Measurements from ENCODE around the gene ADAMTSL5.

ADAMTSL5 gene

DNA sequence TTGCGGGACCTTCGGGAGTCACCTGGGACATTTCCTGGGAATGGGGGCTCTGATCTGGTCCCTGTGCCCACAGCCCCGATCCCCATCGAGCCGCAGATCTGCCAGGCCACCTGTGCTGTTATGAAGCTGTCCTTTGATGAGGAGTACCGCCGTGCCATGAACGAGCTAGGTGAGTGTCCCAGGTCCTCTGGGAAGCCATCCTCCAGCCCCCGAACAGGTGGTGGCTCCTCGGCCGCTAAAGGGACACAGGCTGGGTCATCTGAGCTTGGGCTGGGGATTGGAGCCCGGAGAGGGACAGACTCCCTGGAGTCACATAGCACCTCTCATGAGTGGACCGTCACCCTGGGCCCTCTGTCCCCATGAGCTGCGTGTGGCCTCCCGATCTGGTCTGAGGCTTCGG is 54.9 kb downstream of the ADAMTSL5 start:
- H3K4me1 ChIP-seq (ENCODE audit: control insufficient read depth, low read depth, low read length) = no peaks in the 10 kb centered on the region
- H3K4ac ChIP-seq (ENCODE audit: low read depth, low read length) = no peak overlapping the region
- DNase-seq = no peak
- no peak overlapping the region for H3K23ac ChIP-seq (ENCODE audit: low read length)
- H3K4me2 ChIP-seq (ENCODE audit: low read length) = no peak overlapping the region
- no peaks in the 10 kb centered on the region for H3K79me2 ChIP-seq (ENCODE audit: control insufficient read depth, insufficient read depth, low read length)
- H3K36me3 ChIP-seq (ENCODE audit: control insufficient read depth, insufficient read depth, low read length) = no peaks in the 10 kb centered on the region
- H3K56ac ChIP-seq (ENCODE audit: low read length) = no peak overlapping the region
- H3K9ac ChIP-seq (ENCODE audit: low read length) = no peak overlapping the region
- H3K79me1 ChIP-seq (ENCODE audit: low read length) = no peaks in the 10 kb centered on the region
- H4K8ac ChIP-seq (ENCODE audit: low read depth, low read length) = no peak overlapping the region
- no peak overlapping the region for H2BK120ac ChIP-seq (ENCODE audit: low read depth, low read length)
- no peak overlapping the region for H3K27ac ChIP-seq (ENCODE audit: low read depth, low read length)
- H3K27me3 ChIP-seq (ENCODE audit: insufficient read depth, low read length, poor library complexity) = no peaks in the 10 kb centered on the region
- H4K5ac ChIP-seq (ENCODE audit: low read length) = no peak overlapping the region
- H2BK15ac ChIP-seq (replicated peaks; ENCODE audit: low read depth) = no peak overlapping the region
- no peak overlapping the region for H3K18ac ChIP-seq (ENCODE audit: low read length)
- no peak overlapping the region for H3K4me3 ChIP-seq (ENCODE audit: low read length)
- H2AK5ac ChIP-seq (ENCODE audit: low read length) = no peak overlapping the region
- H2BK5ac ChIP-seq (ENCODE audit: low read length) = no peak overlapping the region
- WGBS (ENCODE audit: extremely low coverage, insufficient coverage, low lambda C conversion rate) = no CpG with 5 or more reads among the region's 16 CpGs

GRCh38 chr19:1457031-1457739 is 55.6 kb downstream of the ADAMTSL5 start:
- Histone ChIP-seq H3K9ac (ENCODE audit: low read length) (no peak overlapping the region), H3K4me3 (ENCODE audit: low read length) (no peak overlapping the region), H3K79me2 (ENCODE audit: control insufficient read depth, insufficient read depth, low read length) (no peaks in the 10 kb centered on the region), H3K4me2 (ENCODE audit: low read length) (no peak overlapping the region), H3K27me3 (ENCODE audit: insufficient read depth, low read length, poor library complexity) (no peaks in the 10 kb centered on the region), H3K18ac (ENCODE audit: low read length) (no peak overlapping the region), H3K4ac (ENCODE audit: low read depth, low read length) (no peak overlapping the region), H3K4me1 (ENCODE audit: control insufficient read depth, low read depth, low read length) (no peaks in the 10 kb centered on the region), H4K5ac (ENCODE audit: low read length) (no peak overlapping the region), H3K27ac (ENCODE audit: low read depth, low read length) (no peak overlapping the region), H2BK15ac (replicated peaks; ENCODE audit: low read depth) (no peak overlapping the region), H4K8ac (ENCODE audit: low read depth, low read length) (no peak overlapping the region), H3K56ac (ENCODE audit: low read length) (no peak overlapping the region), H3K79me1 (ENCODE audit: low read length) (no peaks in the 10 kb centered on the region), H3K36me3 (ENCODE audit: control insufficient read depth, insufficient read depth, low read length) (no peaks in the 10 kb centered on the region), H2BK5ac (ENCODE audit: low read length) (no peak overlapping the region), H3K23ac (ENCODE audit: low read length) (no peak overlapping the region), H2AK5ac (ENCODE audit: low read length) (no peak overlapping the region), H2BK120ac (ENCODE audit: low read depth, low read length) (no peak overlapping the region)
- no CpG with 5 or more reads among the region's 48 CpGs for WGBS (ENCODE audit: extremely low coverage, insufficient coverage, low lambda C conversion rate)
- DNase-seq = peak; percentile 78

DNA sequence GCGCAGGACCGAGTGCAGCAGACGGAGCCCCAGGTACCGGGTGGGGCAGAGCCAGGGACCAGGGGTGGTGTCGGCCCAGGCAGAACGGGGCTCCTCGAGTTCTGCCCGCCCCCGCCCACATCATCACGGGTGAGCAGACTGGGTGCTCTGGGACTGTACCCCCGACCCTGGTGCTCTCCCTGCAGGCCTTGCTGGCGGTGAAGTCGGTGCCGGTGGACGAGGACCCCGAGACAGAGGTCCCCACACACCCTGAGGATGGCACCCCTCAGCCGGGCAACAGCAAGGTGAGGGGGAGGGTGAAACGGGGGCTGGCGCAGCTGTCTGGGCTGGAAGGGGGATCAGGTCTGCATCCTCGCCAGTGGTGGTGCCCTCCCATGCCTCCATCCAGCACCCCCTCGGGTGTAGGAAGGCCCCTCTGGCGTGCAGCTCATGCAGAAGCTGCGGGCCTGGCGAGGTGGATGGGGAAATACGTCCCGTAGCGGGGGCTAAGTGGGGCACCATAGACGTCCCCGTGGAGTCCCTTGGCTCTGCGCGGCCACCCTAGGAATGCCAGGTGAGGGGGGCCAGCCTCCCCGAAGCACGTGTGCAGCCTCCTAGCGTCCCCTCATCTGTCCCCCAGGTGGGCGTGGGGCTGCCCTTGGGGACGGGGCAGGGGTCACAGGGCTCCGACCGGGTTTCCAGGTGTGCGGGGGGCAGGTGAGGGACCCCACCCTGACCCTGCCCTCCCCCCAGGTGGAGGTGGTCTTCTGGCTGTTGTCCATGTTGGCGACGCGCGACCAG is 56.5 kb downstream of the ADAMTSL5 start:
- H3K36me3 ChIP-seq (ENCODE audit: control insufficient read depth, insufficient read depth, low read length) = no peaks in the 10 kb centered on the region
- no peak overlapping the region for H3K18ac ChIP-seq (ENCODE audit: low read length)
- H4K8ac ChIP-seq (ENCODE audit: low read depth, low read length) = no peak overlapping the region
- H2BK5ac ChIP-seq (ENCODE audit: low read length) = no peak overlapping the region
- H3K27ac ChIP-seq (ENCODE audit: low read depth, low read length) = no peak overlapping the region
- no peak overlapping the region for H3K23ac ChIP-seq (ENCODE audit: low read length)
- no peak overlapping the region for H2BK120ac ChIP-seq (ENCODE audit: low read depth, low read length)
- H3K9ac ChIP-seq (ENCODE audit: low read length) = no peak overlapping the region
- H3K79me2 ChIP-seq (ENCODE audit: control insufficient read depth, insufficient read depth, low read length) = no peaks in the 10 kb centered on the region
- H3K79me1 ChIP-seq (ENCODE audit: low read length) = no peaks in the 10 kb centered on the region
- no peak overlapping the region for H3K4me2 ChIP-seq (ENCODE audit: low read length)
- H2AK5ac ChIP-seq (ENCODE audit: low read length) = no peak overlapping the region
- no peaks in the 10 kb centered on the region for H3K27me3 ChIP-seq (ENCODE audit: insufficient read depth, low read length, poor library complexity)
- WGBS (ENCODE audit: extremely low coverage, insufficient coverage, low lambda C conversion rate) = no CpG with 5 or more reads among the region's 43 CpGs
- H3K4me1 ChIP-seq (ENCODE audit: control insufficient read depth, low read depth, low read length) = no peaks in the 10 kb centered on the region
- H3K4me3 ChIP-seq (ENCODE audit: low read length) = no peak overlapping the region
- no peak for DNase-seq
- H4K5ac ChIP-seq (ENCODE audit: low read length) = no peak overlapping the region
- H3K4ac ChIP-seq (ENCODE audit: low read depth, low read length) = no peak overlapping the region
- no peak overlapping the region for H3K56ac ChIP-seq (ENCODE audit: low read length)
- no peak overlapping the region for H2BK15ac ChIP-seq (replicated peaks; ENCODE audit: low read depth)

- H4K5ac ChIP-seq (ENCODE audit: low read length) = no peak overlapping the region
- no peaks in the 10 kb centered on the region for H3K4me1 ChIP-seq (ENCODE audit: control insufficient read depth, low read depth, low read length)
- peaks cover 3% of the 10 kb centered on the region for H3K27me3 ChIP-seq (ENCODE audit: insufficient read depth, low read length, poor library complexity)
- H3K4me2 ChIP-seq (ENCODE audit: low read length) = no peak overlapping the region
- H3K4me3 ChIP-seq (ENCODE audit: low read length) = no peak overlapping the region
- no peak overlapping the region for H2BK15ac ChIP-seq (replicated peaks; ENCODE audit: low read depth)
- no peaks in the 10 kb centered on the region for H3K79me2 ChIP-seq (ENCODE audit: control insufficient read depth, insufficient read depth, low read length)
- no peak overlapping the region for H2BK120ac ChIP-seq (ENCODE audit: low read depth, low read length)
- H3K9ac ChIP-seq (ENCODE audit: low read length) = no peak overlapping the region
- H3K79me1 ChIP-seq (ENCODE audit: low read length) = no peaks in the 10 kb centered on the region
- H4K8ac ChIP-seq (ENCODE audit: low read depth, low read length) = no peak overlapping the region
- no peak overlapping the region for H3K27ac ChIP-seq (ENCODE audit: low read depth, low read length)
- H3K18ac ChIP-seq (ENCODE audit: low read length) = no peak overlapping the region
- H3K36me3 ChIP-seq (ENCODE audit: control insufficient read depth, insufficient read depth, low read length) = no peaks in the 10 kb centered on the region
- H3K4ac ChIP-seq (ENCODE audit: low read depth, low read length) = no peak overlapping the region
- H3K56ac ChIP-seq (ENCODE audit: low read length) = no peak overlapping the region
- H3K23ac ChIP-seq (ENCODE audit: low read length) = no peak overlapping the region
- no peak overlapping the region for H2BK5ac ChIP-seq (ENCODE audit: low read length)
- no peak overlapping the region for H2AK5ac ChIP-seq (ENCODE audit: low read length)
- DNase-seq = peak; percentile 84
- WGBS (ENCODE audit: extremely low coverage, insufficient coverage, low lambda C conversion rate) = no CpG with 5 or more reads among the region's 42 CpGs
These were observed 57.3 kb downstream of the ADAMTSL5 start for GRCh38 chr19:1455336-1456120.

Measured in mesendoderm (in vitro differentiated cells).